GM21737 (cell line): ENCODE data around the gene FAM107A.

ENCODE experiments used
- ATAC-seq: cut with Tn5 transposase; IDR thresholded peaks from one replicate; pipeline ENCODE4 v1.9.1; 2021; ENCODE audit warnings: mild to moderate bottlenecking, moderate library complexity; ENCODE audit not compliant: unreplicated experiment

FAM107A gene, protein sequence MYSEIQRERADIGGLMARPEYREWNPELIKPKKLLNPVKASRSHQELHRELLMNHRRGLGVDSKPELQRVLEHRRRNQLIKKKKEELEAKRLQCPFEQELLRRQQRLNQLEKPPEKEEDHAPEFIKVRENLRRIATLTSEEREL

DNA sequence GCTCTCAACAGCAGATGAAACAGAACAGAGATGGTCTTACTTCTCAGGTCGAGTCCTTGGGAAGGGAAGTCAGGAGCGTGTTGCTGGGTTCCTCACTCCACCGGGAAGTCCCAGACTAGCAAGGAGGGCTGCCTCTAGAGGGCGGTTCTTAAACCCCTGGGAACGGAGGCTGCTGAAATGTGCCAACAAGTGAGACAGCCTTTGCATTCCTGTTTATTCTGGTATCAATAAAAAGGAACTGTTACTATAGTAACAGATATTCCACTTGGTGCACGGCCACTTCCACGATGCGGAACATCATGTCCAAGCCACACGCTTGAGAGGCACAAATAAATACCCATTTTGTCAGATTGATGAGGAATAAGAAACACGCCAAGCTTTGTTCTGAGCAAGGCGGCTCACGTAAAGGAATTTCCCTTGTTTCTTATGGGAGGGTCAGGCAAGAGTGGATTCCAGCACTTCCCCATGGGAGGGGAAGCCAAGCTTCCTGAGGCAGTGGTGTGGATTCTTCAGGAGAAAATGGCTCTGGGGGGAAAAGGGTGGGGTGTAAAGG lies at the start of gene FAM107A:
Gene FAM107A (minus strand): TSS at position 123 of the 553 bp plus-strand sequence. CDS start 7,531 bp downstream, outside the sequence.
- ATAC-seq: no peak

DNA sequence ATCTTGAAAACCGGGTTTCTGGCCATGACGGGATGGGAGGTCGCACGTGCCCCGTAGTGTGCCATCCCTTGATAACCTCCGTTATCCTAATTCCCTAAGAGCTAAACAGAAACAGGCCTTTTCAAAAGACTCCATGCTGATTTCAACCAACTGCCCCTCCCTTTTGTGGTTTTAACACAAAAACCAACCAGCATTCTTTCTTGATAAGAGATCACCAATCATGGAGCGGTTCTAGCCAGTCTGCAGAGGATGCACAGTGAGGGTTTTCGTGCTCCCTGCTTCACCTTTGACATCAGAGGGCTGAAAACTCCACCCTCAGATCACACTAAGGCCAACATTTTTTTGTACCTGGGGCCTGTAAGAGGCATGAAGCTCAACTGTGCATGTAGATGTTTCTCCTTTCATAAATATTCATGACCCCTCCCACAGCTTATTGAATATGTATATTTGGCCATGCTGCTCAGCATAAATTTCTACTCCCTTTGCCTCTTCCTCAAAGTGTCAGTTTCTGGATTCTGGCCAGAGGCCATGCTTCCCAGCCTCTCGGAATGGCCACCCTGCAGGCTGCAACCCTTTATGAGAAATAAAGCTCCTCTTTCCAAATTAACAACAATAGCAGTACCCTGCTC lies 48.1 kb upstream of the FAM107A start:
- no peak for ATAC-seq

DNA sequence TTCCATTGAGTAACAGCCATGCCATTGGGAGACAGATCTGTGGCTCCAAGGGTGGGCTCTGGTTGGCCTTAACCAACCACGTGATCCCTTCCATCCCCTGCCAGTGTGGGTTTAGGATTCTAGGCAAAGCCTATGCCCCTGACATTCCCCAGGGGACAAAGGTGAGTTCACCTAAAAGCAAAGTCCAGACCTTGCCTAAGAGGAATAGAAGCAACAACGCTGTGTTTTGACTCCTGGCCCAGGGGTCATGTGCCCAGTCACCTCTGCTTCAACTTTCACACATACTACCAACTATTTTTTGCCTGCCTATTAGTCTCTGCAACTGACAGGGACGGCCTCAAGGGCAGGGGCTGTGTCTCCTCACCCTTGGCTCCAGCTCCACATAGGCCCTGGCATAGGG lies 47.4 kb upstream of the FAM107A start:
- ATAC-seq: no peak

DNA sequence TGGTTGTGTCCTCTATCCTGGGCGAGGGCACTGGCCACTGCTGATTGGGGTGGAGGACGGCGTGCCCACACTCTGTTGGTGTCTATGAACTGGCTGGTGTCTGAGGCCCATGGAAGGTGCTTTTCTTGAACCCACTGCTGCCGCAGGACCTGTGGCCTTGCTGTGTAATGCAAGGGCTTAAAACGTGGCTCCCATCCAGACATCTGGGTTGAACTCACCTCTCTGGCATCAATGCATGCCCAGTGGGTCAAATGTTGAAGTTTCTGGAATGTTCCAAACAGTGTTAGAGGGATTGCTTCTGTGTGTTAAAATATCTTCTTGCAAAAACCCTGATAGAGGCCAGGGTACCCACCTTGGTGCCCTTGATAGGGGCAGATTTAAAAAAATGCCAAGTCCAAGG lies 46.8 kb upstream of the FAM107A start:
- no peak for ATAC-seq

DNA sequence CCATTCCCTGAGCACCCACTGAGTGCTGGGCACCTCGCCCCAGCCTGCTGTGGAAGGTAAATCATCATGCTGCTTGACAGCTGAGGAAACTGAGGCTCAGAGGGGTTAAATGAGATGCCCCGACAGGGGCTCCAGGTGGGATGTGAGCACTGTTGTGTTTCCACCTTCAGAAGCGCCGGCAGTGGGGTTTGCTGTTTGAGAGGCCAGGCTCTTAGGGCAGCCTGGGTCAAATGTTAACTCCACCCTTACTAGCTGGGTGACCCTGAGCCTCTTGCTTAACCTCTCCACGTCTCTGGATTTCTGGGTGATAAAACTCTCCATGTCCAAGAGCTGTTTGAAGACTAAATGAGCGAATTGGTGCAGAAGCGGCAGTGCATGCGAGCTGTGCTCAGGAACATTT lies 46.3 kb upstream of the FAM107A start:
- ATAC-seq: no peak

DNA sequence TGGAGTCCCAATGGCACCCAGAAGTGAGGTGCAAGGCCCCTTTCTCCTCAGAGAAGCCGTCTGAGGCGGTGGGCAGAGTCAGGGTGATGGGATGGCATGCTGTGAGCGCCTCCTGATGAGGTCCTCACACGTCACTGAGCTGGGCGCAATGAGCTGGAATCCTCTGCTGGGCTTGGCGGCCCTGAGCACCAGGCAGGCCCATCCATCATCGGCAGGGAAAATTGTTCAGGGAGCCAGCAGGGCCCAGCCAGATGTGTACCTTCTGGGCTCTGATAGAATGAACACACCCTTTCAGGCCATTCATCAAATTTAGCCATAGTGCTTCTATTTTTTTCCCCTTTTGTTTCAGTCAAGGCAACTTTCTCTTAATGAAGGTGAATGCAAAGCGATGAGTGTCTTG lies 45.7 kb upstream of the FAM107A start:
- ATAC-seq: no peak

DNA sequence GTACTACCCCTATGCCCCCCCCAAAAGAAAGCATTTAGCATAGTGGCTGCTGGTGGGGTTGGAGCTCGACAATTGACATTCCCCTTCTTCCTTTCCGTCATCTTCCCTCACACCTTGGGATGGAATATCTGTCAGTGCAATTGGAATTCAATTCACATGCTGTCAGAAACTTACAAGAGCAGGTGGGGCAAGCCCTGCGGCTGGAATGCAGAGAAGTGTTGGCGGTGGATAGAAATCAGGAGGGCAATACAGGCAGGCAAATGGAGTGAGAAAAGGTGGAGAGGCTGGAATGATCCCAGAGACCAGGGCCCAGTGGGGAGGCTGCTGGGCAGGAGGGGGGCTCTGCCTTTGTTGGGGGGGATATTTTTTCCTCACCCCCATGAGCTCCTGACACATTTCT lies 45.2 kb upstream of the FAM107A start:
- ATAC-seq: no peak

DNA sequence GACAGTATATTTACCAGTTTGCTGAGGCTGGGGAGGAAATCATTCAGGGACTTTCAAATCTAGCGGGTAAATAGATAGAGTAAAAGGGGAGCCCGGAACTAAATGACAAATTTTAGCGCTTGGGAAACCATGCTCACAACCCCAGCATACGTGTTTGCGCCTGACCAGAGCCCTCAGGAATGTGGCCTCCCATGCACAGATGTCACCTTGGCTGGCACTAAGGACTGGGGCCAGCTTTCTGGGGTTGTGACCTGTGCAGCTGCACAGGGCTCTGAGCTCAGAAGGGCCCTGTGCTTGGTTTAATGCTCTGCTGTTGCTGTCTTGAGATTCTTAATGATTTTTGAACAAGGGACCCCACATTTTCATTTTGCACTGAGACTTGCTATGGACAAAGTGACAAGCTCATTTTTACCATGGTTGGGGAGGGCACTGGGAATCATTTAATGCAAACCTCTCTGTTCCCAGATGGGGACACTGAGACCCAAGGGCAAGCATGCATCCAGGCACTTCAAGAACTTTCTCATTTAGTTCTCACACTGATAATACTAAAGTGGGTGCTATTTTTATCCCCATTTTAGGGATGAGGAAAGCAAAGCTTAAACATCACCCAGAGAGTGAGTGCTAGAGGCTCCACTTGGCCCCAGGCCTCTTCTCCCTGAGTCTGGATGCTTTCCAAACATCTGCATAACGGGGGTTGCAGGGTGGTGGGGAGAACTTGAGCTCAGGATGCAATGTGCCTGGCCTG lies 44.1 kb upstream of the FAM107A start:
- no peak for ATAC-seq

DNA sequence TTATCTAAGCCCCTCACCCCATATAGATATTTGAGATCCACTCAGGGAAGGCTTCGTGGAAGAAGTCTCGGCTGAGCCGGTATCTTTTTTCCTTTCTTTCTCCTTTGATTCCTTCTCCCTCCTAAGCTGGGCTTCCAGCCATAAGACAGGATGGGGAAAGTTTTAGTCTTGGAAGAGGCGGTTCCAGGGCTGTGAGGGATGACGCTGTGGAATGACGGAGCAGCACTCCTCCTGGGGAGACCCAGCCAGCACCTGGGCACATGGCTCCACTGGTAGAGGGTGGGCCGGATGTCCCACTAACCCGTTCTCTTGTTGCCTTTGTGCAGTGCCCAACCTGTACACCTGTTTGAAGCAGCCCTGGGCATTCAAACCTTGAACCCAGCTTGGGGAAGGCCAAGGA lies 43.2 kb upstream of the FAM107A start:
- ATAC-seq: no peak

DNA sequence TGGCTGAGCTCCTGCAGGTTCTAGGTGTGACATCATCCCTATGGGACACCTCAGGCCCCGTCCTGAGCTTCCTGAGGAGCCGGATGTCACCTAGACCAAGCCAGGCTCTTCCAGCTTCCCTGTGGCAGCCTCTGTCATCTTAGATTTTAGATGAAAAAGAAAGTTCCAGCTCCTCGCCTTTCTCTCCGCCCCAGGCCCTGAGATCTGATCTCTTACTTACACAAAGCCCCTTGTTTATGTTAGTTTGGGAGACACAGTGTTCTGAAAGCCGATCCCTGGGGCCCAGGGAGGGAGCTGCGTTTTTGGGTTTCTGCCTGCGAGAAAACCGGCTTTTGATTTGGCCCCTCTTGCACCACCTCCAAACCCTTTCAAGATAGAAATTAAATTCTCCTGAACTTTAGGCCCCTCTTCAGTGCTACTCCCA lies 40.2 kb upstream of the FAM107A start:
- no peak for ATAC-seq

DNA sequence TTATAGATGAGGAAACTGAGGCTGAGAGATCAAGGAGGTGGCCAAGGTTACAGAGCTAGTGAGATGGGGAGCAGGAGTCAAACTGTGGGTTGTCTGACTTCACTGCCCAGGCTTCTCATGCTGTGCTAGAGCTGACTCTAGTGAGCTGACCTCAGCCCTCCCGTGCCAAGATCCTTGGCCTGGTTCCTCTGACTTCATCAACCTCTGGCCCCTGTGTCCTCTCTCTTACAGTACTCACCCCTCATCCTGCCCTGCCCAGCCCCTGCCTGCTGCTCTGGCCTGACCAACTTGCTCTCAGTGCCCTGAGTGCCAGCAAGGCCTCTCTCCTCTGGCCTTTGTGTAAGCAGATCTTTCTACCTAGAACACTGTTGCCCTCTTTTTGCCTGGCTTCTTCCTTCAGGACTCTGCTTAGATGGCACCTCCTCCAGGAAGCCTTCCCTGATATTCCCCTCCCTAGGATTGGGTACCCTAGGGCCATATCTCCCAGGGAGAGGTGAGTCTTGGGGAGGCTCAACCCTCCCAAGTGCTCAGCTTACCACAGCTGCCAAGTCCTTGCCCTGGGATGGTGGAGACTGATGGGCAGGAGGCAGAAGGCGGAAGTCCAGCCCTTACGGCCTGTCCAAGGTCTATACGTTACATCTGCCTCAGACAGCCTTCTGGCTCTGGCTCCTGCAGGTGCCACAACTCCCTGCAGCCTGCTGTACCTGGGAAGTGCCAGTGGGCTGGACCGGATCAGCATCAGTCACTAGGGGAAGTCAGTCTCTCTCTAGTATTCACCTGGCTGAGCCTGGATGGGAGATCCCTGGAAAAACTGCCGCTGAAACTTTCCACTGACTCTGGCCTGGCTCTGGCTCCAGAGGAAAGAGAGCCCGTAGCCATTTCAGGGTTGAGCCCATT lies 36.3 kb upstream of the FAM107A start:
- no peak for ATAC-seq

DNA sequence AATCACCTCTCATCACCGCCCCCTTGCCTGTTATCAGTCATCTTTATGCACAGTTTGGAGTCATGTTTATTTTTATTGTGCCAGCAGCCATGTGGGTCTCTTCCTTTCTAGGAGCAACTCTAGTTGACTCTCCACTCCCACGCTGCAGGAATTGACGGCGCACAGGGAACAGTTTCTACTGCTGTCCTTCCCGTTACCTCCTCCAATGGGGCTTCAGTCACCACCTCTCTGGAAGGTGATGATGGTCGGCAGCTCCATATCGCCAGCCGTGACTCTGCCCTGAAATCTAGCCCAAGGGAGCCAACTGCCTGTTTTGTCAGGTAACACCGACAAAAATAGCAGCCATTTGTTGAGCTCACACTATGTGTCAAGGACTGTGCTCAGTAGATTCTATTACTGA lies 35.6 kb upstream of the FAM107A start:
- no peak for ATAC-seq

DNA sequence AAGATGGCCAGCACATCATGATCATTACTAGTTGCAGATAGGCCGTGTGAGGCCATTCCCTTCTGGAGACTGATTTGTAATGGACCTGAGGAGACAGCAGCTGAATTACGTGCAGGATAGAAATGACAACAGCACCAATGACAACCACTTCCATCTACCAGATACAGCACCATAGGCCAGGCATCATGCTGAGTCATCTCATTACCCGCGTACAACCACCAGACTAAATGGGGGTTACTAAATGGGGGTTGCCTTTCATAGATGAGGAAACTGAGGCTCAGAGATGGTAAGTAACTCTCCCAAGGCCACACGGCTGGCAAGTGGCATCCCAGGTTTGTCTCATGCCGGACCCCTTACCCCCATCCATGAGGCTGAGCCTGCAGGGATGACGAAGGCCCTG lies 32.8 kb upstream of the FAM107A start:
- ATAC-seq: no peak

DNA sequence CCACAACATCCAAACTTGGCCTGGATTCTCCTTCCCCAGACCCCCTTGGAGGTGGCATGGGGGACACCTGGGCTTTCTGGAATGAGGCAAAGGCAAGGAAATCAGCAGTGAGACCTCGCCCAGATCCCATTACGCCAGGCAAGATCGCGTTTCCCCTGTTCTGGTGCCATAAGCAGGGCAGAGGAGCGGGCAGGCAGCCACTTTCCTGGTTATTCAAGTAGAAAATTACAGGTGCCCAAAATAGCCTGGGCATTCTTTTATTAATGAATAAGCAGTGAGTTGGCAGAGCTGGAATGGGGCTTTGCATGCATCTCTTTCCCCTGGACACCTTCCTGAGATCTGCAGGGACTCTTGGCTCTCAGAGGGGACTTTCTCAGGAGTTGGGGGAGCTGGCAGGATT lies 31.5 kb upstream of the FAM107A start:
- no peak for ATAC-seq

DNA sequence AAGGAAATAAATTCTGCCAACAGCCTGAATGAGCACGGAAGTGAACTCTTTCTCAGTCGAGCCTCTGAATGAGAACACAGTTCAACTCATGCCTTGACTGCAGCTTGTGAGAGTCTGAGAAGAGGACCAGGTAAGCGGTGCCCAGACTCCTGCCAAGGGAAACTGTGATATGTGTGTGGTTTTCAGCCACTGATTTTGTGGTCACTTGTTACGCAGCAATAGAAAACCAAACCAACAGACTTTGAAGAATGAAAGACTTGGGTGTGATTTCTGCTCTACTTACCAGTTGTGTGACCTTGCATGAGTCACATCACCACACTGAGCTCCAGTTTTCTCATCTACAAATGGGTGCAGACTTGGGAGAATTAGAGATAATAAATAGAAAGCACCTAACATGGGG lies 30.6 kb upstream of the FAM107A start:
- no peak for ATAC-seq

DNA sequence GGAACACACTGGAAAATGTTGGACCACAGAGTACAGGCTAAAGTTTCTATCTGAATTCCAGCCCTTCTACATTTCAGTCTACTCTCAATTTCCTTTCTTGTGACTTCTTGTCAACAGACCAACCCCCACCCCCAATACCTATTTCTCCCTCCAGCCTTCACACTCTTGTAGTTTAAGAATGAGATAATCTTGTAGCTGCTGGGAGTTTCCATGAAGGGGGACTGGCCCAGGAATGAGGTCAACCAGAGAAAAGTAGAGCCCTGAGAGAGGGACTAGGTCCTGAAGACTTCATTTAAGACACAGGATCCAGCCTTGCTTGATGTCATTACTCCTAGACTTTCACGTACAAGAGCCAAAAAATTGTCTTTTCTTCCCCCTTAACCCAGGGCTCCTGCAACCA lies 29.5 kb upstream of the FAM107A start:
- ATAC-seq: no peak

DNA sequence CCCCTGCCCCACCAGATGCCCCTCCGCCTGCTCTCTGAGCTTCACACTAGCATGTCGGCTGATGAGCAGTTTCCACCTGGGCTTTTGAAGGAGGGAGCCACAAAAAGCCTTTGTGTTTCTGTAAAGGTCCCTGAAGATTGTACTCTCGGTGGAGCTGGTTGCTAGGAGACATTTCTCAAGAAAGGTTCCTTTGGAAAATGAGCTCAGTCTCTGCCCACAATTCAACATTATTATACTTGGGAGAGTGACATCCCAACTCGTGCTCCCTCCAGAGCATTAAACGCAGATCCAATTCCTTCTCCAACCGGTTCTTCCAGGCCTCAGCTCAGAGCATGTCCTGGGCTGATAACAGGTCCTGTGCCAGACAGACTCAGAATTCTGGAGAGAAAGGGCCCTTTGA lies 26.8 kb upstream of the FAM107A start:
- no peak for ATAC-seq

DNA sequence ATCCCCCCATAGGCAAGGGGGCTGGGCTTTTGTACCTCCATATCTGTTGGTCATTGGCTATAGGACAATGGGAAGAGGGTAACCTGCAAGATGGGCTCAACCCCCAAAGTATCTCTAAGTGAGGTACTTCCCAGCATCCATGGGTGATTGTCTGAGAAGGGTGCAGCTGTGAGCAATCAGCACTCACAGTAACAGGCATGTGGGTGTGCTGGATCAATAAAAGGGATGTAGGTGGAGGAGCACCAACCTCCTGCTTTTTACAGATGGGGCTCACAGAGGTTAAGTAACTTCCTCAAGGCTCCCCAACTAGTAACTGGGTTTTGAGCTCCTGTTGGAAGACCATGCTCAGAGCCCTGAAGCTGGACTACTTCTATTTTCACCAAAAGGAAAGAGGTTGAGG lies 26.4 kb upstream of the FAM107A start:
- ATAC-seq: no peak

DNA sequence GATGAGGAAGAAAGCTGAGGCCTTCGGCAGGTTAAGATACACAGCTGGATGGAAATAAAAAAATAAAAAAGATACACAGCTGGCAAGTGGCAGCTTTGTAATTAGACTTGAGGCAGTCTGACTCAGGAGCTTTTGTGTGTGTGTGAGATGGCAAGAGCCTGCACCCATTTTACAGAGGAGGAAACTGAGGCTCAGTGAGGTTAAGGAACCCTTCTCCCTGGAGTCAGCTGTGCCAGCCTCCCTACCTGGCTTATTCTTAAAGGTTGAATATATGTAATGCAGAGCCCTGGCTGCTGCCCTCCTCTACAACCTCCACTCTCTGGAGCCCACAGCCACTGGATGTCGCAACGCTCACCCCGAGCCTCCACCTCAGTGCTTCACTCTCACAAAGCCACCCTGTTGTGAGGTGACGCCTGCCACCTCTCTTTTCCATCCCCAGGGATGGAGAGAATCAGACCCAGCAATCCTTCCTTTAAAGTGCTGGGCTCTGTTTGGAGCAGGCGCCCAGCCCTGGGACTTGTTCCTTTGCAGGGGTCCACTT lies 20.6 kb upstream of the FAM107A start:
- no peak for ATAC-seq

DNA sequence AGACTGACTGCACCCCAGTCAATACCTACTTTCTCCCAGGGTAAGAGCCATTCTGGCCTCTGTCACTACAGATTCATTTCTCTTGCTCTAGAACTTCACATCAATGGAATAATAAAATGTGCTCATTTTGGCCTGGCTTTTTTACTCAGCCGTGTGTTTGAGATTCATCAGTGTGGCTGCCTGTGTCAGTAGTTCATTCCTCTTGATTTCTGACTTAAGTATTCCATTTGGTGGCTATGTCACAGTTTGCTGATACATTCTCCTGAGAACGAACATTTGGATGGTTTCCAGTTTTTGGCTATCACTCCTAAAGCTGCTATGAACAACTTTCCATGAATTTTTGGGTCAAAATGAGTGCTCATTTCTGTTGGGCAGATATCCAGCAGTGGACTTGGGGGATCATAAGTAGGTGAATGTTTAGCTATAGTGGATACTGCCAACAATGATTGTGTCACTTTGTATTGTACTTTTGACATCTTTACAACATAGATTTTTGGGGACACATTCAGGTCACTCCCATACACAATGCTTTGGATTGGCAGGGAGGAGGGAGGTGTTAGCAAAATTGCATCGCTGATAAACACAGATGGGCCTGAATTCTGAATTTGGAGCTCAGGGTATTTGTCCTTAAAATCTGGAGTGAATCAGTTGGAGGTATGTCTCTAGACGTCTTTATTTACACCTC lies 19.8 kb upstream of the FAM107A start:
- no peak for ATAC-seq
